ENCODE data around the gene HLA-DQB2. TPM values are rescaled to one million over a fixed set of nuclear protein-coding genes. Genes with fewer than 3 reads are reported as not detected.
"Not testable (repeated sequence)": the region's sequence is repeated elsewhere in the genome, so short reads cannot be mapped to it uniquely, and the experiment has no call there.

HLA-DQB2 gene
- not detected in 2 replicates for total RNA-seq

- Histone ChIP-seq H3K27me3 (ENCODE audit: control insufficient read depth, insufficient read depth, low read length) (peaks cover 9% of the 10 kb centered on the region), H3K4me3 (ENCODE audit: low read depth, low read length) (no peak within 1 kb of the TSS), H3K36me3 (ENCODE audit: control insufficient read depth, insufficient read depth, low read length) (no peaks in the 10 kb centered on the region)
- DNase-seq (ENCODE audit: low read depth) = no peak
- TF ChIP-seq CTCF (IDR thresholded peaks at IDR 0.05; ENCODE audit: insufficient read depth, low read length, poor library complexity, severe bottlenecking) = no peak
Measured at GRCh38 chr6:32763421-32763820, at the start of gene HLA-DQB2. Gene HLA-DQB2 (minus strand): TSS chr6:32763532. CDS start chr6:32763470, 62 bp downstream.

- H3K4me3 ChIP-seq (ENCODE audit: low read depth, low read length) = no peak overlapping the region
- TF ChIP-seq CTCF (IDR thresholded peaks at IDR 0.05; ENCODE audit: insufficient read depth, low read length, poor library complexity, severe bottlenecking) = no peak
- DNase-seq (ENCODE audit: low read depth) = no peak
- no peaks in the 10 kb centered on the region for H3K36me3 ChIP-seq (ENCODE audit: control insufficient read depth, insufficient read depth, low read length)
- H3K27me3 ChIP-seq (ENCODE audit: control insufficient read depth, insufficient read depth, low read length) = peaks cover 3% of the 10 kb centered on the region
Measured at GRCh38 chr6:32809171-32809570, 45.8 kb upstream of the HLA-DQB2 start.

GRCh38 chr6:32807020-32807580 lies 43.8 kb upstream of the HLA-DQB2 start:
- Histone ChIP-seq H3K4me3 (ENCODE audit: low read depth, low read length) (no peak overlapping the region), H3K27me3 (ENCODE audit: control insufficient read depth, insufficient read depth, low read length) (no peaks in the 10 kb centered on the region), H3K36me3 (ENCODE audit: control insufficient read depth, insufficient read depth, low read length) (no peaks in the 10 kb centered on the region)
- TF ChIP-seq CTCF (IDR thresholded peaks at IDR 0.05; ENCODE audit: insufficient read depth, low read length, poor library complexity, severe bottlenecking) = no peak
- DNase-seq (ENCODE audit: low read depth) = no peak

- H3K27me3 ChIP-seq (ENCODE audit: control insufficient read depth, insufficient read depth, low read length); DNase-seq (ENCODE audit: low read depth); H3K36me3 ChIP-seq (ENCODE audit: control insufficient read depth, insufficient read depth, low read length); H3K4me3 ChIP-seq (ENCODE audit: low read depth, low read length): not testable (repeated sequence)
Measured at GRCh38 chr6:32805404-32805803, 42.1 kb upstream of the HLA-DQB2 start.

- no peaks in the 10 kb centered on the region for H3K36me3 ChIP-seq (ENCODE audit: control insufficient read depth, insufficient read depth, low read length)
- H3K27me3 ChIP-seq (ENCODE audit: control insufficient read depth, insufficient read depth, low read length) = peaks cover 4% of the 10 kb centered on the region
- no peak overlapping the region for H3K4me3 ChIP-seq (ENCODE audit: low read depth, low read length)
- DNase-seq (ENCODE audit: low read depth) = no peak
- TF ChIP-seq CTCF (IDR thresholded peaks at IDR 0.05; ENCODE audit: insufficient read depth, low read length, poor library complexity, severe bottlenecking) = no peak
Measured at GRCh38 chr6:32803416-32803815, 40.1 kb upstream of the HLA-DQB2 start.

- H3K4me3 ChIP-seq (ENCODE audit: low read depth, low read length) = no peak overlapping the region
Measured at GRCh38 chr6:32799740-32800139, 36.4 kb upstream of the HLA-DQB2 start.

More at GRCh38 chr6:32799740-32800139, 36.4 kb upstream of the HLA-DQB2 start:
- DNase-seq (ENCODE audit: low read depth) = no peak
- no peak for TF ChIP-seq CTCF (IDR thresholded peaks at IDR 0.05; ENCODE audit: insufficient read depth, low read length, poor library complexity, severe bottlenecking)
- Histone ChIP-seq H3K27me3 (ENCODE audit: control insufficient read depth, insufficient read depth, low read length) (peaks cover 8% of the 10 kb centered on the region), H3K36me3 (ENCODE audit: control insufficient read depth, insufficient read depth, low read length) (no peaks in the 10 kb centered on the region)
